ENCODE measurements around the gene DLGAP1.

DNA sequence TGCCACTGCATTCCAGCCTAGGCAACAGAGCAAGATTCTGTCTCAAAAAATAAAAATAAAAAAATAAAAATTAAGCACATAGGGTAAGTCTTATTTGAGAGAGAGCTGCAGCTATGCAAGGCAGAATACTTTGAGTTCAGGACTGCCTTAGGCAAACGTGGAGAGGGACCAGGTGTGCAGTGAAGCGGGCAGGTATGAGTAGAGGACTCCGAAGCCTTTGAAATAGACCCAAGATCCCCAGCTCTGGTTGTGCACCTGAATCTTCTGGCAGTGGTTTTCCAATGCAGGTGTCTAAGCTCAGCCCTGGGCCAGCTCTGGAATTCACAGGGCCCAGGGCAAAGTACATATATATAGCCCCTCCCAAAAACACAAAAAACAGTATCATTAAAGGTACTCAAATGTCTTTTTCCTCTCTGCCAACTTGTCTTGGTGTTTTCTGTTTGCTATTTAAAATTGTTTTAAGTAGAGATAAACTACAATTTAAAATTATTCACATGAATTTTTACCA is 983.9 kb downstream of the DLGAP1 start:
- TF ChIP-seq, protein P1, sequence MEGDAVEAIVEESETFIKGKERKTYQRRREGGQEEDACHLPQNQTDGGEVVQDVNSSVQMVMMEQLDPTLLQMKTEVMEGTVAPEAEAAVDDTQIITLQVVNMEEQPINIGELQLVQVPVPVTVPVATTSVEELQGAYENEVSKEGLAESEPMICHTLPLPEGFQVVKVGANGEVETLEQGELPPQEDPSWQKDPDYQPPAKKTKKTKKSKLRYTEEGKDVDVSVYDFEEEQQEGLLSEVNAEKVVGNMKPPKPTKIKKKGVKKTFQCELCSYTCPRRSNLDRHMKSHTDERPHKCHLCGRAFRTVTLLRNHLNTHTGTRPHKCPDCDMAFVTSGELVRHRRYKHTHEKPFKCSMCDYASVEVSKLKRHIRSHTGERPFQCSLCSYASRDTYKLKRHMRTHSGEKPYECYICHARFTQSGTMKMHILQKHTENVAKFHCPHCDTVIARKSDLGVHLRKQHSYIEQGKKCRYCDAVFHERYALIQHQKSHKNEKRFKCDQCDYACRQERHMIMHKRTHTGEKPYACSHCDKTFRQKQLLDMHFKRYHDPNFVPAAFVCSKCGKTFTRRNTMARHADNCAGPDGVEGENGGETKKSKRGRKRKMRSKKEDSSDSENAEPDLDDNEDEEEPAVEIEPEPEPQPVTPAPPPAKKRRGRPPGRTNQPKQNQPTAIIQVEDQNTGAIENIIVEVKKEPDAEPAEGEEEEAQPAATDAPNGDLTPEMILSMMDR (IDR thresholded peaks at IDR 0.05) = no peak
- TF ChIP-seq POLR2A (IDR thresholded peaks at IDR 0.05) = no peak
- no peak for TF ChIP-seq EP300 (IDR thresholded peaks at IDR 0.05)
